ENCODE measurements around the gene KCNK7. TPM values are rescaled to one million over a fixed set of nuclear protein-coding genes. Genes with fewer than 3 reads are reported as not detected.
A peak's percentile ranks its signal among the peaks of the same experiment; 100 is the strongest.

The KCNK7 gene
- total RNA-seq, 1 experiment from 2014 or later, result 1.8 TPM

DNA sequence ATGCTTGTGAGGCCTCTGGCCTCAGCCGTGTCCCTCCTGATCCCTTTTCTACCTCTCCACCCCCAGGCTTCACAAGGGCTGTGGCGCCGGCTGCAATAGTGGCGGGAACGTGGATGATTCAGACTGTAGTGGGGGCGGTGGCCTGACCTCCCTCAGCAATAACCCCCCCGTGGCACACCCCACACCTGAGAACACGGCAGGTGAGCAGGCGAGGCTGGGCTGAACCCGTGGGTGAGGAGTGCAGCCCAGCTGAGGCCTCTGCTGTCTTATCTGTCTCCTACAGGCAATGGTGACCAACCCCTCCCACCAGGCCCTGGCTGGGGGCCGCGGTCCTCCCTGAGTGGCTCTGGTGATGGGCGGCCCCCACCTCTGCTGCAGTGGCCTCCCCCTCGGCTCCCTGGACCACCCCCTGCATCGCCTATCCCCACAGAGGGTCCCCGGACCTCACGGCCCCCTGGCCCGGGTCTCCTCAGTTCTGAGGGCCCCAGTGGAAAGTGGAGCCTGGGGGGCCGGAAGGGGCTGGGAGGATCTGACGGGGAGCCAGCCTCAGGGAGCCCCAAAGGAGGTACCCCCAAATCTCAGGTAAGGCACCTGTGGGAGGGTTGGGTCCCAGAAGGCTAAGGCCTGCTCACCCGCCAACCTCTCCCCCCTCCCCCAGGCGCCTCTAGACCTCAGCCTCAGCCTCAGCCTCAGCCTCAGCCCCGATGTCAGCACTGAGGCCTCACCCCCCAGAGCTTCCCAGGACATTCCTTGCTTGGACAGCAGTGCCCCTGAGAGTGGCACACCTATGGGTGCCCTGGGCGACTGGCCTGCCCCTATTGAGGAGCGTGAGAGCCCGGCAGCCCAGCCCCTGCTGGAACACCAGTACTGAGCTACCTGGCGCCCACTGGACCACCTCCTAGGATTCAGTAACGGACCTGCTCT lies 40.8 kb upstream of the KCNK7 start:
- Histone ChIP-seq H2BK5ac (ENCODE audit: insufficient read length, low read length) (no peak overlapping the region), H3K4me2 (ENCODE audit: insufficient read depth, insufficient read length, low read length) (no peak overlapping the region), H4K5ac (ENCODE audit: insufficient read length, low read depth, low read length) (no peak overlapping the region), H3T11ph (ENCODE audit: low read length) (no peak overlapping the region), H3K18ac (ENCODE audit: insufficient read length, low read depth, low read length) (no peak overlapping the region), H4K20me1 (ENCODE audit: control insufficient read depth, insufficient read depth, insufficient read length) (no peaks in the 10 kb centered on the region), H3K23me2 (ENCODE audit: insufficient read length, low read depth, low read length, poor library complexity, severe bottlenecking) (peaks cover 5% of the 10 kb centered on the region), H3K79me2 (ENCODE audit: insufficient read depth, low read length) (no peaks in the 10 kb centered on the region), H2BK15ac (ENCODE audit: low read depth, low read length) (no peak overlapping the region), H2AK5ac (ENCODE audit: insufficient read length, low read length) (no peak overlapping the region), H3K27me3 (ENCODE audit: insufficient read depth, low read length) (no peaks in the 10 kb centered on the region), H3K14ac (ENCODE audit: insufficient read depth, low read length) (no peak overlapping the region), H3K56ac (ENCODE audit: insufficient read length, low read depth, low read length) (no peak overlapping the region), H3K79me1 (ENCODE audit: insufficient read depth, low read depth, low read length, poor library complexity, severe bottlenecking) (no peaks in the 10 kb centered on the region), H3K23ac (ENCODE audit: insufficient read length, low read depth, low read length) (no peak overlapping the region), H4K91ac (ENCODE audit: insufficient read length, low read depth, low read length) (no peak overlapping the region), H3K4me1 (ENCODE audit: insufficient read depth, low read length) (no peaks in the 10 kb centered on the region; the same call in 1 of the 2 replicates), H3K27ac (ENCODE audit: insufficient read length, low read depth, low read length) (no peak overlapping the region), H3K9ac (ENCODE audit: extremely low read depth, insufficient read length, low read length) (no peak overlapping the region), H2AFZ (ENCODE audit: low read length) (no peak overlapping the region), H4K8ac (replicated peaks; ENCODE audit: insufficient read length, low read depth, low read length) (no peak overlapping the region), H3K9me3 (ENCODE audit: control insufficient read depth, low read depth, low read length) (no peaks in the 10 kb centered on the region), H2BK12ac (ENCODE audit: insufficient read length, low read depth, low read length) (no peak overlapping the region), H2BK20ac (ENCODE audit: low read depth, low read length, poor library complexity, severe bottlenecking) (no peak overlapping the region), H3K4ac (ENCODE audit: low read depth, low read length) (no peak overlapping the region), H2BK120ac (ENCODE audit: low read depth, low read length, poor library complexity, severe bottlenecking) (no peak overlapping the region)
- TF ChIP-seq, protein P1, sequence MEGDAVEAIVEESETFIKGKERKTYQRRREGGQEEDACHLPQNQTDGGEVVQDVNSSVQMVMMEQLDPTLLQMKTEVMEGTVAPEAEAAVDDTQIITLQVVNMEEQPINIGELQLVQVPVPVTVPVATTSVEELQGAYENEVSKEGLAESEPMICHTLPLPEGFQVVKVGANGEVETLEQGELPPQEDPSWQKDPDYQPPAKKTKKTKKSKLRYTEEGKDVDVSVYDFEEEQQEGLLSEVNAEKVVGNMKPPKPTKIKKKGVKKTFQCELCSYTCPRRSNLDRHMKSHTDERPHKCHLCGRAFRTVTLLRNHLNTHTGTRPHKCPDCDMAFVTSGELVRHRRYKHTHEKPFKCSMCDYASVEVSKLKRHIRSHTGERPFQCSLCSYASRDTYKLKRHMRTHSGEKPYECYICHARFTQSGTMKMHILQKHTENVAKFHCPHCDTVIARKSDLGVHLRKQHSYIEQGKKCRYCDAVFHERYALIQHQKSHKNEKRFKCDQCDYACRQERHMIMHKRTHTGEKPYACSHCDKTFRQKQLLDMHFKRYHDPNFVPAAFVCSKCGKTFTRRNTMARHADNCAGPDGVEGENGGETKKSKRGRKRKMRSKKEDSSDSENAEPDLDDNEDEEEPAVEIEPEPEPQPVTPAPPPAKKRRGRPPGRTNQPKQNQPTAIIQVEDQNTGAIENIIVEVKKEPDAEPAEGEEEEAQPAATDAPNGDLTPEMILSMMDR (conservative IDR thresholded peaks at IDR 0.05), result no peak
- Mint-ChIP-seq H3K27me3 (ENCODE audit: low read depth) (no peaks in the 10 kb centered on the region), H3K27ac (peak overlapping the region in 2 of 3 experiments; percentile 67 to 93; a peak in 2 of 7 replicates), H3K9me3 (no peaks in the 10 kb centered on the region), H3K36me3 (ENCODE audit: insufficient read depth in 1 of 3, low read depth in 3 of 3) (peaks cover 16 to 28% (median 25%) of the 10 kb centered on the region in 3 experiments; a peak in 6 of 7 replicates), H3K4me3 (peak overlapping the region in 1 of 2 experiments; percentile 86; a peak in 1 of 5 replicates), H3K4me1 (peaks cover 17 to 18% of the 10 kb centered on the region in 2 experiments)
- no peak for DNase-seq
- WGBS (ENCODE audit: extremely low coverage, insufficient read length, low lambda C conversion rate), result no CpG with 5 or more reads among the region's 28 CpGs
